ENCODE results near the gene DKKL1. TPM values are rescaled to one million over a fixed set of nuclear protein-coding genes. Genes with fewer than 3 reads are reported as not detected.

Gene DKKL1
- total and polyA plus RNA-seq, 5 donors from 2014 or later = not detected

DNA sequence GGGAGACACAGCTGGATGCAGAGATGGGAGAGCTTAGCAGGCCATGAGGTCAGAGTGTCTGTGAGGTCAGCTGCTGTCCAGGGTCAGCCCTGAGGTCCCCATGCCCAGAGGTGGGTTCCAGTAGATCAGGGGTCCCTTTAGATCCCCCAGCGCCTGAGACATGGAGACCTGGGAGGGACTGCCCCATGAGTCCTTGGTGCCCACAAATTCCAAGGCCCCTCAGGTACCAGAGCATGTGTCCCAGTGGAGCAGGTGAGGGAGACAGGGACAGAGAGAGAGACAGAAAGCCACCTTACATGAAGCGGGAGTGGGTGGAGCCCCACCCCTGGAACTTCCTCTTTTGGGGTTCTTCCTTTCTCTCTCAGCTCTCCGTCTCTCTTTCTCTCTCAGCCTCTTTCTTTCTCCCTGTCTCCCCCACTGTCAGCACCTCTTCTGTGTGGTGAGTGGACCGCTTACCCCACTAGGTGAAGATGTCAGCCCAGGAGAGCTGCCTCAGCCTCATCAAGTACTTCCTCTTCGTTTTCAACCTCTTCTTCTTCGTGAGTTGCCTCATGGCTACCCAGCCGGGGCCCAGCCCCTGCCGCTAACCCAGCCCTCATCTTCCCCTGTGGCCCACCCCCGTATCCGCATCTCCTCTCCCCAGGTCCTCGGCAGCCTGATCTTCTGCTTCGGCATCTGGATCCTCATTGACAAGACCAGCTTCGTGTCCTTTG, 28.4 kb upstream of the DKKL1 start, which contains the start of gene CD37:
TSS of gene CD37 (plus strand) at position 336 of the 713 bp plus-strand sequence. CDS start at position 471, 135 bp downstream.
- H3K27ac Mint-ChIP-seq = peak within 1 kb of the TSS; percentile 98 to 100 (median 99)
- peaks cover 0 to 1% (median 0%) of the 10 kb centered on the region in 7 donors for H3K9me3 Mint-ChIP-seq
- H3K4me3 Mint-ChIP-seq = peak within 1 kb of the TSS; percentile 93 to 100 (median 100)
- Histone ChIP-seq H3K27ac (ENCODE audit: insufficient read depth, low read length, poor library complexity, severe bottlenecking) (peak within 1 kb of the TSS; percentile 85), H3K36me3 (ENCODE audit: control insufficient read depth, insufficient read depth, low read length) (peaks cover 14% of the 10 kb centered on the region), H3K9me3 (ENCODE audit: control insufficient read depth in 2 of 2, low read length in 2 of 2) (no peaks in the 10 kb centered on the region), H3K4me3 (ENCODE audit: low read depth, low read length) (peak within 1 kb of the TSS; percentile 97), H3K4me1 (ENCODE audit: control insufficient read depth, insufficient read depth, low read length, poor library complexity, severe bottlenecking) (peaks cover 68% of the 10 kb centered on the region), H3K27me3 (ENCODE audit: control insufficient read depth, insufficient read depth, low read length) (no peaks in the 10 kb centered on the region)
- DNase-seq (peak; percentile 25 to 84 (median 64)), ATAC-seq (ENCODE audit: low read depth in 2 of 2) (peak; percentile 63 to 66)
- H3K27me3 Mint-ChIP-seq = no peaks in the 10 kb centered on the region
- H3K4me1 Mint-ChIP-seq = peaks cover 19 to 88% (median 51%) of the 10 kb centered on the region in 4 donors
- H3K36me3 Mint-ChIP-seq = peaks cover 32% of the 10 kb centered on the region

GRCh38 chr19:49335784-49336481, 27.7 kb upstream of the DKKL1 start:
- Mint-ChIP-seq H3K27ac (peak overlapping the region; percentile 98 to 100 (median 99)), H3K27me3 (no peaks in the 10 kb centered on the region), H3K9me3 (peaks cover 0 to 1% (median 0%) of the 10 kb centered on the region in 7 donors), H3K36me3 (peaks cover 34% of the 10 kb centered on the region), H3K4me3 (peak overlapping the region; percentile 93 to 100 (median 100)), H3K4me1 (peaks cover 19 to 87% (median 51%) of the 10 kb centered on the region in 4 donors)
- peaks cover 14% of the 10 kb centered on the region for H3K36me3 ChIP-seq (ENCODE audit: control insufficient read depth, insufficient read depth, low read length)
- H3K27ac ChIP-seq (ENCODE audit: insufficient read depth, low read length, poor library complexity, severe bottlenecking) = peak overlapping the region; percentile 85
- H3K4me1 ChIP-seq (ENCODE audit: control insufficient read depth, insufficient read depth, low read length, poor library complexity, severe bottlenecking) = peaks cover 67% of the 10 kb centered on the region
- H3K4me3 ChIP-seq (ENCODE audit: low read depth, low read length) = peak overlapping the region; percentile 97
- DNase-seq (peak in 2 of 3 donors; percentile 37 to 78), ATAC-seq (ENCODE audit: low read depth in 2 of 2) (peak; percentile 29 to 42)
- H3K27me3 ChIP-seq (ENCODE audit: control insufficient read depth, insufficient read depth, low read length) = no peaks in the 10 kb centered on the region
- H3K9me3 ChIP-seq (ENCODE audit: control insufficient read depth in 2 of 2, low read length in 2 of 2) = no peaks in the 10 kb centered on the region

- peak overlapping the region; percentile 98 to 100 (median 99) for H3K27ac Mint-ChIP-seq
- H3K27me3 Mint-ChIP-seq = no peaks in the 10 kb centered on the region
- H3K4me3 Mint-ChIP-seq = peak overlapping the region; percentile 93 to 100 (median 100)
- peaks cover 0 to 1% (median 0%) of the 10 kb centered on the region in 7 donors for H3K9me3 Mint-ChIP-seq
- peaks cover 14% of the 10 kb centered on the region for H3K36me3 ChIP-seq (ENCODE audit: control insufficient read depth, insufficient read depth, low read length)
- DNase-seq = no peak
- H3K4me1 ChIP-seq (ENCODE audit: control insufficient read depth, insufficient read depth, low read length, poor library complexity, severe bottlenecking) = peaks cover 60% of the 10 kb centered on the region
- H3K4me3 ChIP-seq (ENCODE audit: low read depth, low read length) = peak overlapping the region; percentile 97
- H3K27ac ChIP-seq (ENCODE audit: insufficient read depth, low read length, poor library complexity, severe bottlenecking) = peak overlapping the region; percentile 85
- ATAC-seq (ENCODE audit: low read depth in 2 of 2) = no peak
- H3K4me1 Mint-ChIP-seq = peaks cover 14 to 79% (median 46%) of the 10 kb centered on the region in 4 donors
- no peaks in the 10 kb centered on the region for H3K9me3 ChIP-seq (ENCODE audit: control insufficient read depth in 2 of 2, low read length in 2 of 2)
- H3K36me3 Mint-ChIP-seq = peaks cover 29% of the 10 kb centered on the region
- H3K27me3 ChIP-seq (ENCODE audit: control insufficient read depth, insufficient read depth, low read length) = no peaks in the 10 kb centered on the region
Measured at GRCh38 chr19:49336482-49337266, 27.0 kb upstream of the DKKL1 start.

GRCh38 chr19:49337267-49338022, 26.2 kb upstream of the DKKL1 start:
- Histone ChIP-seq H3K27ac (ENCODE audit: insufficient read depth, low read length, poor library complexity, severe bottlenecking) (peak overlapping the region; percentile 21), H3K4me3 (ENCODE audit: low read depth, low read length) (no peak overlapping the region), H3K4me1 (ENCODE audit: control insufficient read depth, insufficient read depth, low read length, poor library complexity, severe bottlenecking) (peaks cover 56% of the 10 kb centered on the region), H3K36me3 (ENCODE audit: control insufficient read depth, insufficient read depth, low read length) (peaks cover 14% of the 10 kb centered on the region), H3K9me3 (ENCODE audit: control insufficient read depth in 2 of 2, low read length in 2 of 2) (no peaks in the 10 kb centered on the region), H3K27me3 (ENCODE audit: control insufficient read depth, insufficient read depth, low read length) (no peaks in the 10 kb centered on the region)
- ATAC-seq (ENCODE audit: low read depth in 2 of 2) (no peak), DNase-seq (no peak)
- H3K4me3 Mint-ChIP-seq = peak overlapping the region; percentile 72 to 100 (median 78)
- H3K27me3 Mint-ChIP-seq = no peaks in the 10 kb centered on the region
- H3K27ac Mint-ChIP-seq = peak overlapping the region; percentile 81 to 100 (median 99)
- H3K36me3 Mint-ChIP-seq = peaks cover 28% of the 10 kb centered on the region
- peaks cover 0 to 1% (median 0%) of the 10 kb centered on the region in 7 donors for H3K9me3 Mint-ChIP-seq
- peaks cover 11 to 71% (median 40%) of the 10 kb centered on the region in 4 donors for H3K4me1 Mint-ChIP-seq

GRCh38 chr19:49338023-49338677, 25.5 kb upstream of the DKKL1 start:
- ATAC-seq (ENCODE audit: low read depth in 2 of 2) = no peak
- H3K27ac Mint-ChIP-seq = peak overlapping the region in 2 of 3 donors; percentile 89 to 99
- DNase-seq = no peak
- H3K4me1 ChIP-seq (ENCODE audit: control insufficient read depth, insufficient read depth, low read length, poor library complexity, severe bottlenecking) = peaks cover 53% of the 10 kb centered on the region
- H3K9me3 ChIP-seq (ENCODE audit: control insufficient read depth in 2 of 2, low read length in 2 of 2) = no peaks in the 10 kb centered on the region
- peaks cover 14% of the 10 kb centered on the region for H3K36me3 ChIP-seq (ENCODE audit: control insufficient read depth, insufficient read depth, low read length)
- H3K4me3 Mint-ChIP-seq = peak overlapping the region in 2 of 4 donors; percentile 72 to 93
- H3K27me3 Mint-ChIP-seq = no peaks in the 10 kb centered on the region
- H3K9me3 Mint-ChIP-seq = peaks cover 0 to 1% (median 0%) of the 10 kb centered on the region in 7 donors
- peaks cover 35% of the 10 kb centered on the region for H3K36me3 Mint-ChIP-seq
- peaks cover 11 to 68% (median 37%) of the 10 kb centered on the region in 4 donors for H3K4me1 Mint-ChIP-seq
- H3K27me3 ChIP-seq (ENCODE audit: control insufficient read depth, insufficient read depth, low read length) = no peaks in the 10 kb centered on the region
- H3K27ac ChIP-seq (ENCODE audit: insufficient read depth, low read length, poor library complexity, severe bottlenecking) = no peak overlapping the region
- no peak overlapping the region for H3K4me3 ChIP-seq (ENCODE audit: low read depth, low read length)

- Histone ChIP-seq H3K4me1 (ENCODE audit: control insufficient read depth, insufficient read depth, low read length, poor library complexity, severe bottlenecking) (peaks cover 47% of the 10 kb centered on the region), H3K27ac (ENCODE audit: insufficient read depth, low read length, poor library complexity, severe bottlenecking) (no peak overlapping the region), H3K27me3 (ENCODE audit: control insufficient read depth, insufficient read depth, low read length) (no peaks in the 10 kb centered on the region), H3K4me3 (ENCODE audit: low read depth, low read length) (no peak overlapping the region), H3K9me3 (ENCODE audit: control insufficient read depth in 2 of 2, low read length in 2 of 2) (no peaks in the 10 kb centered on the region), H3K36me3 (ENCODE audit: control insufficient read depth, insufficient read depth, low read length) (peaks cover 14% of the 10 kb centered on the region)
- ATAC-seq (ENCODE audit: low read depth in 2 of 2) (no peak), DNase-seq (no peak)
- Mint-ChIP-seq H3K27me3 (no peaks in the 10 kb centered on the region), H3K27ac (peak overlapping the region in 2 of 3 donors; percentile 26 to 89), H3K4me3 (peak overlapping the region in 3 of 4 donors; percentile 32 to 93 (median 46)), H3K4me1 (peaks cover 8 to 61% (median 31%) of the 10 kb centered on the region in 4 donors), H3K9me3 (peaks cover 0 to 1% (median 0%) of the 10 kb centered on the region in 7 donors), H3K36me3 (peaks cover 35% of the 10 kb centered on the region)
Measured at GRCh38 chr19:49338691-49339300, 24.9 kb upstream of the DKKL1 start.
